GM18526 (cell line): Measurements from ENCODE around the gene EIF2B4.

Experiments used
- POLR2A ChIP-seq: IDR thresholded peaks from 3 replicates; pipeline ENCODE4 v1.6.1; 2011; ENCODE audit not compliant: insufficient read length; ENCODE audit errors: extremely low read depth

Gene EIF2B4

DNA sequence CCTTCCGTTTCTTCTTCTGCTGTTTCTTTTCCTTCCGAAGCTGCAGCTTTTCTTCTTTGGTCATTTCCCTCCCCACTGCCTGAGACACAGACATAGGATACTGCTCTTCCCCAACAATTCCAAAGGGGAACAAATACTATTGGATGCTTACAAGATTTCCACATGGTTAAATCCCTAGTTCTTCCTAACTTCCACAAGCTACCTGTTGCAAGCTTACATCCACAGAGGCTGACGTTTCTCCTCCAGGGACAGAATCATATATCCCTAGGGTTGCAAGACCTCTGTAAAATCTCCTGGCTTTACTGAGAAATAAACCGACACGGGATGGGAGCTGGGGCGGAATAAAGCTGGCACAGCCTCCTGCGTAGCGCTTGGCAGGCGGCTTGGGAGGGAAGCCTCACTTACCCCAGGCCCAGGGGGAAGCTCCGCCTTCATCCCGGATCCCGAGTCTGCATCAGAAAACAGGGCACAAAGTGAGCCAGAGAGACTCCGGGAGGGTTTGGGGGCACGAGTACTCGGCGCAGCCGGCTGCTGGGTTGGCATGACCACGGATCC lies 590 bp downstream of the EIF2B4 start:
- no peak for TF ChIP-seq POLR2A

DNA sequence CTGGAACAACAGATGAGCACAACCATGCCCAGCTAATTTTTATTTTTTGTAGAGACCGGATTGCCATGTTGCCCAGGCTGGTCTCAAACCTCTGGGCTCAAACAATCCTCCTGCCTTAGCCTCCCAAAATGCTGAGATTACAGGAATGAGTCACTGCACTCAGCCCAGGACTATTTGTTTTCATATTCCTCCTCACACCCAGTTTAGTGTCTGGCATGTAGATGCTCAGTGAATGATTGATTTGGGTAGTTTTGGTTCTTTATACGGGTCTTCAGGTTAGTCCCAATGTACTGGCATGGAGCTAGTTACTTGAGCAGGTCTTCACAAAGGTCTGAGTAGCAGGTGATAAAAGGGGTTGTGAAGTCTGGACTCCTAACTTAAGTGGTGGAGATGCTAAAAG lies 6.2 kb downstream of the EIF2B4 start:
- TF ChIP-seq POLR2A, result no peak

DNA sequence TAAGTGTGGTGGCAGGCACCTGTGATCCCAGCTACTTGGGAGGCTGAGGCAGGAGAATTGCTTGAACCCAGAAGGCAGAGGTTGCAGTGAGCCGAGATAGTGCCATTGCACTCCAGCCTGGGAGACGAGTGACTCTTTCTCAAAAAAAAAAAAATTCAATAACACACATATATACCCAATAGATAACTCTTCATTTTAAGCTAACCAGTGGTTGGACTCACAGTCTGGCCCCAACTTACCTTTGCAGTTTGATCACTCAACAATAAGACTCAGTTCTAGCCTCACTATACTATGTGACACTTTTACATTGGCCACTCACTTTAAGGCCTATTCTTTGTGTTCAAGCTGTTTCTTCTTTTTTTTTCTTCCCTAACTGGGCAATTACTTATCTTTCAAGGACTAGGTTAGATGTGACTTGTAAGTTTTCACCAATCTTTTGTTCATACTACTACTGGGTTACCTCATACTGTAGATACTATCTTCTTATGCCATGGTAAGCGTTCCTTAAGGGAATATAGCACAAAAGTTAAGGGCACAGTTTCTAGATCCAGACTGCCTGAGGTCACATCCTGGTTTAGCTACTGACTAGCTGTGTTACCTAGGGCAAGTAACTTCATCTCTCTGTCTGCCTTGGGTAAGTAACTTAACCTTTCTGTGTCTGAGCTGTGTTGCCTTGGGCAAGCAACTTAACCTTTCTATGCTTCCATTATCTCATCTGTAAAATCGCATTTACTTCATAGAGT lies 7.3 kb downstream of the EIF2B4 start:
- no peak for TF ChIP-seq POLR2A

DNA sequence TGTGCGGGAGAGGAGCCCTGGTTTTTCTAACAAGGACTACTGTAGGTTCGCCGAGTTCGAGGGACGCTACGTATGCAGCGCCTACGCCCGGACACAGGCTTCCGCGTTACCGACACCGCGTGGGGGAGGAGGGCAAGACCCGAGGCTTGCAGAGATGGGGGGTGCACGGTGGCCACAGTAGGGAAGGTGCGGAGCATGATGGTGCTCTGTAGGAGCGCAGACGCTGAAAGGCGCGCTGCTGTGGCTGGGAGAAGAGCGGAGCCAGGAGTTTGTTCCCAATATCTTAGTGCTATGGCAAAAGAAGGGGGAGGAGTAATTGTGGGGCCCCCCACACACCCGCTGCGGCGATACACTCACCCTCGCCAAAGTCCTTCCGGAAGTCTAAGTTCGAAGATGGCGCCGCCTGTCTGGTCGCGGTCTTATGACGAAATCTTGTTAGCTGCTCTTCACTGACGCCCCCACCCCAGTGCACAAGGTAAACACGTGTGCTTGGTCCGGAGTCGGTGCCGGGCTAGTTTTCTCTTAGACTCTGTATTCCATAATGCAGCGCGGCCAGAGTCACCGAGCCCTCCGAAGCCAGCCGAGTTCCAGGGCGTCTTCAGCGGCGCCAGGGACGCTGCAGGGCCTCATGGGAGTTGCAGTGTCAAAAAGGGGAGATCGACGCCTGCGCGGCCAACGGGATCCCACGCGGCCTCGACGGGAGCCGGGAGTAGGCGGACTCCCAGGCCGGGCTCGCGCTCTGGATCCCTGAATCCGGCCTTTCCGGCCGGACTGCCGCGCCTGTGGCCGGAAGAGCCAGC lies 13.6 kb downstream of the EIF2B4 start, which contains the start of gene GTF3C2:
TSS of gene GTF3C2 (minus strand) at position 383 of the 800 bp plus-strand sequence. CDS start 13,210 bp downstream, outside the sequence.
- TF ChIP-seq POLR2A, result peak; percentile 56

DNA sequence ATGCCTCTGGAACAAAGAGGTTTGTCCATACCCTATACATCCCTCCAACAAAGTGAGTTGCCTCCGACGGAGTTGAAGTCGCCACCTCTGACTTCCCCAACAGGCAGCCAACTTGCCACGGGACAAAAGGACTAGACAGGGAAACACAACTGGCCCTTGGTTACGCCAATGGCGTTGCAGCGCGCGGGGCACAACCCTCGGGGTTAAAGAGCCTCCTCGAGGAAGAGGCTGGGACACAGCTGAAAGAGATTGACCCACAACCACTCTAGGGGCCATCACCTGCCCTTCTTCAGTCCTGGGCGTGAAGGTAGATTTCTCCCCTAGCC lies 14.1 kb downstream of the EIF2B4 start:
- no peak for TF ChIP-seq POLR2A

DNA sequence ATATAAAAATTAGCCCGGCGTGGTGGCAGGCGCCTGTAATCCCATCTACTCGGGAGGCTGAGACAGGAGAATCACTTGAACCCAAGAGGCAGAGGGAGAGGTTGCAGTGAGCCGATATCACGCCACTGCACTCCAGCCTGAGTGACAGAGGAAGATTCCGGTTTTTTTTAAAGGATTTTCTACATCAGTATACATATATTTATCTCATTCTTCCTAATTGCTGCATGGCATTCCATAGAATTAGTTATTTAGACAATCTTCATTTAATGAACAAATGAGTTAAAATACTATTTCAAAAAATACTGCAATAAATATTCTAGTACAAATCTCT lies 15.6 kb downstream of the EIF2B4 start:
- TF ChIP-seq POLR2A, result no peak

DNA sequence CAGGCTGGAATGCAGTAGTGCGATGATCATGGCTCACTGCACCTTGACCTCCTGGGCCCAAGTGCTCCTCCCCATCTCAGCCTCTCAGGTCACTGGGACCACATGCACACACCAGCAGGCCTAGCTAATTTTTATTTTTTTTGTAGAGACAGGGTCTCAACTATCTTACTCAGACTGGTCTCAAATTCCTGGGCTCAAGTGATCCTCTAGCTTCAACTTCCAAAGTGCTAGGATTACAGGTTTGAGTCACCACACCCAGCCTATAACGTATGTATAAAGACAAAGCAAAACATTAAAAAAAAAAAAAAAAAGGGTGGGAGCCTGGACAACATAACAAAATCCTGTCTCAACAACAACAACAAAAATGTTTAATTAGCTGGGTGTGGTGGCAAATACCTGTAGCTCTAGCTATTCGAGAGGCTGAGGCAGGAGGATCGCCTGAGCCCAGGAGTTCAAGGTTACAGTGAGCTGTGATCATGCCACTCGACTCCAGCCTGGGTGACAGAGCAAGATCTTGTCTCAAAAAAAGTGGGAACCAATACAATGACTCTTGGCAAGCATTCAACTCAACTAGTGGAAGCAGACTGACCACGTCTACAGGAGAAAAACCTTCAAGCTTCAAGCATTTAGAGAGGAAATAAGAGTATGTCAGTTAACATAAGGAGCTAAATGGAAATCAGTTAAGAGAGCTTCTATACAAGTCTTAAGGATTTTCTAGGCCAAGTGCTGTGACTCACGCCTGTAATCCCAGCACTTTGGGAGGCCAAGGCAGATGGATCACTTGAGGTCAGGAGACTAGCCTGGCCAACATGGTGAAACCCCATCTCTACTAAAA lies 16.2 kb downstream of the EIF2B4 start:
- TF ChIP-seq POLR2A, result no peak

DNA sequence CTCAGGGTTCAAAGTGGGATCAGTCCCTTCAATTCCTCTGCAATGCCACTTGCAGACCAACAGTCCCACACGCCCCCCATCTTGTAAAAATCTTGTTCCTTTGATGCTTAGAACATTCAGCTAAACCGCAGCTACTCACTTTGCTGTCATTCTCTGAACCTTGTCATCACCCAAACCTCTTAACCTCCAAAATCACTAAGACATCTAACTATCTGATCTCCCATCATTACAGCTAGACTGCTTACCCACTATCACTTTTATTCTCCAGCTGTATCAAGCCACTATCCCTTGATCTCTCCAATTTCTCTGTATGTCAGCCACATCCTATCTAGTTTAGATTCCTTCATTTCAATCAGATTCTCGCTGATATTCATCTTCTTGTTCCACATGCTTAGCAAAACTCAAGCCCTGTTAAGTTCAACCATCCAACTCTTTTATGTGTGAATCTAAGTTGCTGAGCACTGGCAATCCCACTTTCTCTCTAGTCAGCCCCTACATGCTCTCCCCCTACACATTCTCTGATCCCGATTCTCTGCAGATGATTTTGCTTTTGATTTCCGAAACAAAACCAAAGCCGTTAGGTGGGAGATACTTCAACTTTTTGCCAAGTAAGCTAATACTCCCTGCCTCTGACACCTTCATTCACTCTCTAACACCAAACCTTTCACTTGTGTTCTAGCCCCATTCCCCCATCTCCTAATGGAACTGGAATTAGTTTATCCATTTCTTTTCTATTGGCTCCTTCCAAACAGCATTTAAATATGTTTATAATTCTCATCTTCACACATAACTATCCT lies 18.1 kb downstream of the EIF2B4 start:
- TF ChIP-seq POLR2A, result no peak

DNA sequence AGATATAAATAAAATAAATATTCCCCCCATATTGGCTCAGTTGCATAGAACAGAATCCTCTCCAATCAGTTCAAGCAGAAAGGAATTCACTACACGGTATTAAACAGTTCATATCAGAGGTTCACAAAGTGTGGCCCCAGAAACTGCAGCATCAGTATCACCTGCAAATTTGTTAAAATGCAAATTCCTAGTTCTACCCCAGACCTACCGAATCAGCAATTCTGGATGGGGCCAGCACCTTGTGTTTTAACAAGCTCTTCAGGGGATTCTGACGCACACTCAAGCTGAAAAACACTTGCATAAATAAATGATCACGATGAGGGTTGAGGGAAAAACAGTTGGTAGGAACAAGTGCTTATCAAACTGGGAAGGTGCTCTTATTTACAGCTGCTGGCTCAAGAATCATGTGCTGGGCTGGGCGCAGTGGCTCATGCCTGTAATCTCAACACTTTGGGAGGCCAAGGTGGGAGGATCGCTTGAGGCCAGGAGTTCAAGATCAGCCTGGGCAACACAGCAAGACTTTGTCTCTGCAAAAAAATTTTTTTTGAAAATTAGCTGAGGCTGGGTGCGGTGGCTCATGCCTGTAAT lies 19.9 kb downstream of the EIF2B4 start:
- no peak for TF ChIP-seq POLR2A

DNA sequence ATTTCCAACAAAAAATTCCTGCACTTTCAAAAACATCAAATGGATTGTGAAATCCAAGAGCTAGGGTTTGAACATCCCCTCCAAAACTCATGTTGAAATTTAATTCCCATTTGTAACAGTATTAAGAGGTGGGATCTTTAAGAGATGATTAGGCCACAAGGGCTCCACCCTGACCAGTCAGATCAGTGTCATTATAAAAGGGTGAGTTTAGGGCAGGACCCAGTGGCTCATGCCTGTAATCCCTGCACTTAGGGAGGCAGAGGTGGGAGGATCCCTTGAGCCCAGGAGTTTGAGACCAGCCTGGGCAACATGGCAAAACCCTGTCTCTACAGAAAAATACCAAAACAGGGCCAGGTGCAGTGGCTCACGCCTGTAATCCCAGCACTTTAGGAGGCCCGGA lies 22.5 kb downstream of the EIF2B4 start:
- no peak for TF ChIP-seq POLR2A

DNA sequence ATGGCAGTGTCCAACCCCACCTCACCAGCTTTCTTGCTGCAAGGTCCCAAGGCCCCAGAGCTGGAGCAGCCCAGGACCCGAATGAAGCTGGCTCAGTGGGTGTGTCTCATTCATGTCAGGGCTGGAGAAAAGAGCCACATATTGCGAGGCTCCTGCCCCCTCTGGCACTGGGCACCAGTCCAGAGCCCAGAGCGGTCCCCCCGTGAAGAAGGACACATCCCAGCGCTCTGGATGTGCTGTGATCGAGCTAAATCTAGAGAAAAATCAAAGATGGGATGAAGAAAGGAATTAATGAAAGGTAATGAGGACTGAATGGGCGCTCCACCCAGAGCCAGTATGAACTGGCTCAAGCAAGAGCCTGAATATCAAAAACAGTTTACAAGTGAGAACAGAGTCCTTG lies 34.0 kb downstream of the EIF2B4 start:
- TF ChIP-seq POLR2A, result no peak

DNA sequence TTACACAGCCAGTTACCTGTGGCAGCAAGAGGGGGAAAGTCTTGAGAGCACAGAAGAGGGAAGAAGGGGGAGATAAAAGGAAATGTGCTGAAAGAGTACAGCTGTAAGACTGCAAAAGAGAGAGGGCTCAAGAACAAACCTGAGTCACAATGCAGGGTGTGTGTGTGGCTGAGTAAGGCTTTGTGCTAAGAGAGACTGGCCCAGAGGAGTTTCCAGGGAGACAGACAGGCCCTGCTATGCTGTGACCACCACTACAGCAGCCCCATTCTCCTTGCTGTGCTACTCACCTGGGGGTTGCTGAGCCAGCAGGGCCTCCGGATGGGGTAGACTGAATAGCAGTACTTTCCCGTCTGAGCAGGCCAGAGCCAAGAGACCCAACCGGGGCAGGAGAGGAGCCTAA lies 34.8 kb downstream of the EIF2B4 start:
- TF ChIP-seq POLR2A, result no peak

DNA sequence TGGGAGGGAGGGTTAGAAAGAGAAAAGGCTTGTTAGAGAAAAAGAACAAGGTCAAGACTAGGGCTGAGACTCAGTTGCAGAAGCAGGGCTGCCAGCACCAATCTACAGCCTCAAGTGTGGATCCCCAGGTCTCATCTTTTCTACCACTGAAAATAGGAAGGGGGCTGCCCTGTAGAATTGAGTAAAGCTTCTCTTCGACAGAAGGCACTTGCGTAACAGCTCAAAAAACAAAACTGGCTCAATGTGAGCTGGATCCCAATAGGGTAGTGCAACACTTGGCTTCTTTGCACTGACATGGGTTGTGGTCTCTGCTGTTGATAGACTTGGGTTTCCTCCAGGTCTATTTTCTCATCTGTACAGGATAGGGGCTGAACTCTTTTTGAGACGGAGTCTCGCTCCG lies 45.4 kb downstream of the EIF2B4 start:
- no peak for TF ChIP-seq POLR2A

DNA sequence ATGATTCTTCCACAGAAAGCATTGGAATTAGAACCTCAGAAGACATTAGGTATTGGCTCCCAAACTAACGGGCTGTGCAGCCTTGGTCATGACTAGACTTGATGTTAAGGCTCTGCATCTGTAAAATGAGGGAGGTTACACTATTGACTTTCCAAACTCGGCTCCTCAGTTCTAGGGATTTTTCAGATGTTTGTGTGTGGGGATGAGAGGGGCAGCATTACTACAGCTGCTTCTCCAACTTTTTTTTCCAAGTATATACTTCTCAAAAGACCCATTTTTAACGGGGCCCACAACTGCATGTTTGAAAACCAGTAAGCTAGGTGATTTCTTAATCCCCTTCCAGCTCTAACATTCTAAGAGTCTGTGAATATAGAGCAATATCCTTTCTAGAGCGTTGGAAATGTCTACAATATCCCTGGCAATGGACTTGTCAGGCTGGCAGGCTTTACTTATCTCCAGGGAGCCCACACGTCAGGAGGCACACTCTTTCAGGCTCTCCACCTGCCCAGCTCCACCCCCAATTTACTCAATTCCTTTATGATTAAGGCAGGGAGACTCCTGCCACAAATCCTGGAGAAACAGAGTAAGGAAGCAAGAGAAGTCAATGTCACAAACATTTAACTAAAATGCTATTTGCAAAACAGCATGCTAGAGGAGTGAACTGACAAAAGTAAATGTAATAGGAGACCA lies 46.4 kb downstream of the EIF2B4 start:
- no peak for TF ChIP-seq POLR2A
